Stimulated activated memory B cell treated with anti-CD40 and anti-IgM and Interleukin-4, amounts not matched to agents 10 μg/mL and 1 μg/mL and 100 μg/mL, for 72 hours (primary cell): ENCODE measurements around the gene MYBPC1.
"Not testable (repeated sequence)": the region's sequence is repeated elsewhere in the genome, so short reads cannot be mapped to it uniquely, and the experiment has no call there.

ENCODE experiments used
- ATAC-seq: fragments of 150-1000 bp; cut with Tn5 transposase; 2 replicates; pipeline ENCODE4 v1.10.0; 2021
- H3K27ac Mint-ChIP-seq: one replicate; pipeline ENCODE4 v1.8.0; 2022; ENCODE audit warnings: mild to moderate bottlenecking, mixed read lengths
- H3K27me3 Mint-ChIP-seq: one replicate; pipeline ENCODE4 v1.8.0; 2022; ENCODE audit warnings: mixed read lengths
- H3K36me3 Mint-ChIP-seq: one replicate; pipeline ENCODE4 v1.8.0; 2022; ENCODE audit warnings: mixed read lengths
- H3K4me1 Mint-ChIP-seq: one replicate; pipeline ENCODE4 v1.8.0; 2022; ENCODE audit warnings: mixed read lengths
- H3K4me3 Mint-ChIP-seq: one replicate; pipeline ENCODE4 v1.8.0; 2022; ENCODE audit warnings: mild to moderate bottlenecking, moderate library complexity, mixed read lengths
- H3K9me3 Mint-ChIP-seq: one replicate; pipeline ENCODE4 v1.8.0; 2022; ENCODE audit warnings: mixed read lengths

The MYBPC1 gene, protein sequence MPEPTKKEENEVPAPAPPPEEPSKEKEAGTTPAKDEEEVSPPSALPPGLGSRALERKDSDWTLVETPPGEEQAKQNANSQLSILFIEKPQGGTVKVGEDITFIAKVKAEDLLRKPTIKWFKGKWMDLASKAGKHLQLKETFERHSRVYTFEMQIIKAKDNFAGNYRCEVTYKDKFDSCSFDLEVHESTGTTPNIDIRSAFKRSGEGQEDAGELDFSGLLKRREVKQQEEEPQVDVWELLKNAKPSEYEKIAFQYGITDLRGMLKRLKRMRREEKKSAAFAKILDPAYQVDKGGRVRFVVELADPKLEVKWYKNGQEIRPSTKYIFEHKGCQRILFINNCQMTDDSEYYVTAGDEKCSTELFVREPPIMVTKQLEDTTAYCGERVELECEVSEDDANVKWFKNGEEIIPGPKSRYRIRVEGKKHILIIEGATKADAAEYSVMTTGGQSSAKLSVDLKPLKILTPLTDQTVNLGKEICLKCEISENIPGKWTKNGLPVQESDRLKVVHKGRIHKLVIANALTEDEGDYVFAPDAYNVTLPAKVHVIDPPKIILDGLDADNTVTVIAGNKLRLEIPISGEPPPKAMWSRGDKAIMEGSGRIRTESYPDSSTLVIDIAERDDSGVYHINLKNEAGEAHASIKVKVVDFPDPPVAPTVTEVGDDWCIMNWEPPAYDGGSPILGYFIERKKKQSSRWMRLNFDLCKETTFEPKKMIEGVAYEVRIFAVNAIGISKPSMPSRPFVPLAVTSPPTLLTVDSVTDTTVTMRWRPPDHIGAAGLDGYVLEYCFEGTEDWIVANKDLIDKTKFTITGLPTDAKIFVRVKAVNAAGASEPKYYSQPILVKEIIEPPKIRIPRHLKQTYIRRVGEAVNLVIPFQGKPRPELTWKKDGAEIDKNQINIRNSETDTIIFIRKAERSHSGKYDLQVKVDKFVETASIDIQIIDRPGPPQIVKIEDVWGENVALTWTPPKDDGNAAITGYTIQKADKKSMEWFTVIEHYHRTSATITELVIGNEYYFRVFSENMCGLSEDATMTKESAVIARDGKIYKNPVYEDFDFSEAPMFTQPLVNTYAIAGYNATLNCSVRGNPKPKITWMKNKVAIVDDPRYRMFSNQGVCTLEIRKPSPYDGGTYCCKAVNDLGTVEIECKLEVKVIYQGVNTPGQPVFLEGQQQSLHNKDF

DNA sequence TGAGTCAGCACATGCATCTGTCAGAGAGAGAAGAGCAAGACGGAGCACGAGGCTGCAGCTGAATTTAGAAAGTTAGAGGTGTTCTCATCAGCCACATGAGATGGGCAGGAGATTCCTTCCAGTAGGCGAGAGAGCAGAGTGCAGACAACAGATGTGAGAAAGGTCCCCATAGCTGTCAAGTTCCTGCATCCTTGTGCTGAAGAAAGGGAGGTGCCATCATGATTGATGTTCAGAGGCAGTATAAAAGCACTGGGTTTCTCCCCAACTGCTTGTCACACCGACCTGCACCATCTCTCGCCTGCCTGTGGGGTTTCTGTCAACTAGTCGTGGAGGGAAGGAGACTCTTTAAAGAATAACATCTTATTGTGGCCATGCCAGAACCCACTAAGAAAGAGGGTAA is at the start of gene MYBPC1:
MYBPC1 (plus strand) TSS at position 272 of the 400 bp plus-strand sequence; CDS start at position 372, 100 bp downstream.
- Mint-ChIP-seq H3K27me3 (no peaks in the 10 kb centered on the region), H3K36me3 (no peaks in the 10 kb centered on the region), H3K4me3 (no peak within 1 kb of the TSS), H3K27ac (no peak within 1 kb of the TSS), H3K9me3 (no peaks in the 10 kb centered on the region), H3K4me1 (no peaks in the 10 kb centered on the region)
- no peak for ATAC-seq

DNA sequence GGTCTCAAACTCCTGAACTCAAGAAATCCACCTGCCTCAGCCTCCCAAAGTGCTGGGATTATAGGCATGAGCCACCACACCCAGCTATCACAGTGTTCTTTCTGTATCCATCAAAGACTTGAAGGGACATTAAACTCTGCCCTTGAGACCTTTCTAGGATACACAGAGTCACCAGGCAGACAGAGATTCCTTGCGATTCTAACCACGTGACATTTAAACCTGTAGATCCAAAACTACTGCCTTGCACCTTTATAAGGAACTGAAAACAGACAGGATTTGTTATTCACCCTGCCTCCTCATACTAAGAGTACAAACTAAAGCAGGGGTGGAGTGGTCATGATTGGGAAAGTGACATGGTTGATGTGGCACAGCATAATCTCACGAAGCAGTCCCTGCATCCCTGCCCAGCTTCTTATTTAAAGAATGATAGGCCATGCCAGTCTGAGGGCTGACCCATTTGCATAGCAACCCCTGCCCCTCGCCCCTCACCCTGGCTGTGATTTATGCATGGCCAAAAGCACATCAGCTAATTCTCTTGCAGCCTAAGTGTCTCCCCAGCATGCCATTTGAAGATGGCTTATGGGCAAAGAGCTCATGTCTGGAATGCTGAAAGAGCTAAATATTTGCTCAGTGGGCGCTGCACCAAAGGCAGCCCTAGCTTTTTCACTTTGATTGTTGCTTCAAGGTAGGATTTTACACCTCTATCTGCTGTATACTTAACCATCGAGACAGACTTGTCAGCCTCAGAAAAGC is 43.2 kb upstream of the MYBPC1 start:
- Mint-ChIP-seq H3K27ac (no peak overlapping the region), H3K4me1 (no peaks in the 10 kb centered on the region)
- ATAC-seq = peak; percentile 57

DNA sequence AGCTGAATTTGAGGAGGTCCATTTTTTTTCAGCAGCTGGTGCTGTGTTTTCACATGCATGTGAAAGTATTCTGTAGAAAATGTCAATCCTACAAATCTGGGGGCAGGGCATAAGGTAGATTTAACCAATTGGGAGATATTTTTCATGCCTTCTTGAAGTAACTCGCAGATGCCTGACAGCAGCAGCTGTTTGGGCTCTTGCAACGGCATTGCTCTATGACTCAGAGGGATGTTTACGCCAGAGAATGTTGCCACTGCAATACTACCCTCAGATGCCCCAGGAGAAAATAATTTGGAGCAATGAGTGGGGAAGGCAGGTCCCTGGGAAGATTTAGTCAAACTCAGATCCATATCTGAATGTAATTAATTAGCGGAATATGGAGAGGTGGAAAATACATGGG is 42.5 kb upstream of the MYBPC1 start:
- Mint-ChIP-seq H3K4me1 (no peaks in the 10 kb centered on the region), H3K27me3 (peaks cover 32% of the 10 kb centered on the region), H3K36me3 (peaks cover 7% of the 10 kb centered on the region), H3K27ac (no peak overlapping the region), H3K9me3 (peaks cover 10% of the 10 kb centered on the region), H3K4me3 (no peak overlapping the region)
- no peak for ATAC-seq

More for the DNA sequence above, 43.2 kb upstream of the MYBPC1 start:
- Mint-ChIP-seq H3K27me3 (peaks cover 32% of the 10 kb centered on the region), H3K9me3 (peaks cover 10% of the 10 kb centered on the region), H3K36me3 (peaks cover 7% of the 10 kb centered on the region), H3K4me3 (no peak overlapping the region)

DNA sequence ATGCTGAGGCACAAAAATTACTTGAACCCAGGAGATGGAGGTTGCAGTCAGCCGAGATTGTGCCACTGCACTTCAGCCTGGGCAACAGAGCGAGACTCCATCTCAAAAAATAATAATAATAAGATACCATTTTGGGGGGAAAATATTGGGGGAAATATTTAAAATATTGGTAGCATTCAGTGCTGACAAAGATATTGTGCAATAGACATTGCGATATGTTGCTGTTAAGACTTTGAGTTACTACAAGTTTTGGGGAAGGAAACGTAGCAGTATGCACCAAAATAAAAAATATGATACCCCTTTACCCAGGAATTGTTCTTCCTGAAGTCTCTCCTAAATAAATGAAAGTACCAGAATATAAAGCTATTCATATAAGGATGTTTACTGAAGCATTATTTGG is 37.7 kb upstream of the MYBPC1 start:
- H3K27me3 Mint-ChIP-seq = peaks cover 20% of the 10 kb centered on the region
- H3K4me1 Mint-ChIP-seq = no peaks in the 10 kb centered on the region
- no peak for ATAC-seq
- H3K27ac Mint-ChIP-seq = no peak overlapping the region
- peaks cover 6% of the 10 kb centered on the region for H3K9me3 Mint-ChIP-seq
- no peak overlapping the region for H3K4me3 Mint-ChIP-seq
- no peaks in the 10 kb centered on the region for H3K36me3 Mint-ChIP-seq

DNA sequence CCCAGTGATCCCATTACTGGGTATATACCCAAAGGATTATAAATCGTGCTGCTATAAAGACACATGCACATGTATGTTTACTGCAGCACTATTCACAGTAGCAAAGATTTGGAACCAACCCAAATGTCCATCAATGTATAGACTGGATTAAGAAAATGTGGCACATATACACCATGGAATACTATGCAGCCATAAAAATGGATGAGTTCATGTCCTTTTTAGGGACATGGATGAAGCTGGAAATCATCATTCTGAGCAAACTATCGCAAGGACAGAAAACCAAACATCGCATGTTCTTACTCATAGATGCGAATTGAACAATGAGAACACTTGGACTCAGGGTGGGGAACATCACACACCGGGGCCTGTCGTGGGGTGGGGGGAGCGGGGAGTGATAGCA is 36.0 kb upstream of the MYBPC1 start:
- H3K27ac Mint-ChIP-seq, H3K9me3 Mint-ChIP-seq: not testable (repeated sequence)

DNA sequence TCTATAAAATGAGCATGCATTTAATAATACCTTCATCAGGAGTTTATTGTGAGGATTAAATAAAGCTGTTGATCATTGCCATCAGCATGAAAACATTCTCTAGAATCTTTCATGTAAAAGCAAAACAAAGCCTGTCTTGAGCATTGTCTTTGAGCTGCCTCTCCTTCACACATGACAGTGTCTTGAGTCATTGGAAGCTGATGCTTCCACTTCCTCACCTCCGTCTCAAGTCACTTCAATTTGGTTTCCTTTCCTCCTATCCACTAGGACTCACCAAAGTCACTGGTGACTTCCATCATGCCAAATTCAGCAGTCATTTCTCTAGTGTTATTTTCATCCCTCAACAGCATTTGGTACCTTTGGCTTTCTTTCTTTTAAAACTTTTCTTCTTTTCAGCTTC is 31.6 kb upstream of the MYBPC1 start:
- Mint-ChIP-seq H3K27ac (no peak overlapping the region), H3K36me3 (no peaks in the 10 kb centered on the region), H3K4me1 (no peaks in the 10 kb centered on the region), H3K27me3 (no peaks in the 10 kb centered on the region), H3K9me3 (peaks cover 6% of the 10 kb centered on the region), H3K4me3 (no peak overlapping the region)
- no peak for ATAC-seq

More for the DNA sequence above, 36.0 kb upstream of the MYBPC1 start:
- H3K36me3 Mint-ChIP-seq, ATAC-seq, H3K4me3 Mint-ChIP-seq, H3K4me1 Mint-ChIP-seq: not testable (repeated sequence)
- H3K27me3 Mint-ChIP-seq = peaks cover 12% of the 10 kb centered on the region

DNA sequence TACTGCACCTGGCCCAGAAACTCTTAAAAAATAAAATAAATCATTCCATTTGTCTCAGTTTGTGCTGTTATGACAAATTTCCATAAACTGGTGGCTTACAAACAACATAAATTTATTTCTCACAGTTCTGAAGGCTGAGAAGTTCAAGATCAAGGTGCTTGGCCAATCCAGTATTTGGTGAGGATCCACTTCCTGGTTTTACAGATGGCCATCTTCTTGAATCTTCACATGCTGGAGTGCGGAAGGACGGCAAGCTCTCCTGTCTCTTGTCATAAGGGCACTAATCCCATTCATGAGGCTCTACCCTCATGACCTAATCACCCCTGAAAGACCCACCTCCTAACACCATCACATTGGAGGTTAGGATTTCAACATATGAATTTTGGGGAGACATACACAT is 29.9 kb upstream of the MYBPC1 start:
- Mint-ChIP-seq H3K4me1 (peaks cover under 1% of the 10 kb centered on the region), H3K27me3 (no peaks in the 10 kb centered on the region), H3K36me3 (no peaks in the 10 kb centered on the region), H3K4me3 (no peak overlapping the region), H3K27ac (no peak overlapping the region), H3K9me3 (peaks cover 4% of the 10 kb centered on the region)
- ATAC-seq = no peak

DNA sequence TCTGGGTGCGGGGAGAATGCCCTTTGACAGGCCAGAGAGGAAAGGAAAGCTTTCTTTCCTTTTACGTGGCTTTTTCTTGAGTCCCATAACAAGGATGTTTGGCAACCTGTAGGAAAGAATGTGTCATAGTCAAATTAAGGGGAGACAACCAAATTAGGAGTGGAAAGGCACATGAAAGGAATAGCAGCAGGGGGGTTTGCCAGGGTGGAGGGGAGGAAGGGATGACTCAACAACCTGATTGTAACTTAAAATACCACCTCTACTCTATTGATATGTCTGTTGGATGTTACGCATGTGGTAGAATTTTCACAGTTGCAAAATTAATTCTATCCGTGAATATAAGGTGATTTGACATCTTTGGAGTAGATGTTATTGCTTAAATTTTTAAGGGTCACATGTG is 28.5 kb upstream of the MYBPC1 start:
- peaks cover 7% of the 10 kb centered on the region for H3K4me1 Mint-ChIP-seq
- no peak overlapping the region for H3K4me3 Mint-ChIP-seq
- H3K27me3 Mint-ChIP-seq = no peaks in the 10 kb centered on the region
- H3K9me3 Mint-ChIP-seq = no peaks in the 10 kb centered on the region
- H3K27ac Mint-ChIP-seq = no peak overlapping the region
- no peaks in the 10 kb centered on the region for H3K36me3 Mint-ChIP-seq
- no peak for ATAC-seq

DNA sequence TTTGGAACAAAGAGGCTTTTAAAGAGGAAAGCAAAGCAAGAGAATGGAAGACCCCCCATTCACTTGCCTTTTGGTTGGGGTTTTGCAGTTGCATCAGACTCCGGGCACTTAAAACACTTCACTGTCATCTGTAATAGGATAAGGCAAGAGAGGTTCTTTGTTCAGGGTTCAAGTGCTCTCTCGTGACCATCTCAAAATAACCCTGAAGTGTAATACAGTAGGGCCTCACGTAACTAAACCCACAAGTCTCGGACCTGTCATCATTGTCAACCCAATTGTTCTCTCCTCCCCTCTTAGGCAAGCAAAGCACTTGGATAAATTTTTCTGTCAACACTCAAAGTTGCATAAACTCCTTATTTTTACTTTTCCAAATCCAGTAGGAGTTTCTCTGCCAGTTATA is 26.9 kb upstream of the MYBPC1 start:
- no peak for ATAC-seq
- Mint-ChIP-seq H3K4me3 (no peak overlapping the region), H3K4me1 (peaks cover 7% of the 10 kb centered on the region), H3K36me3 (no peaks in the 10 kb centered on the region), H3K27ac (no peak overlapping the region), H3K27me3 (no peaks in the 10 kb centered on the region), H3K9me3 (no peaks in the 10 kb centered on the region)

DNA sequence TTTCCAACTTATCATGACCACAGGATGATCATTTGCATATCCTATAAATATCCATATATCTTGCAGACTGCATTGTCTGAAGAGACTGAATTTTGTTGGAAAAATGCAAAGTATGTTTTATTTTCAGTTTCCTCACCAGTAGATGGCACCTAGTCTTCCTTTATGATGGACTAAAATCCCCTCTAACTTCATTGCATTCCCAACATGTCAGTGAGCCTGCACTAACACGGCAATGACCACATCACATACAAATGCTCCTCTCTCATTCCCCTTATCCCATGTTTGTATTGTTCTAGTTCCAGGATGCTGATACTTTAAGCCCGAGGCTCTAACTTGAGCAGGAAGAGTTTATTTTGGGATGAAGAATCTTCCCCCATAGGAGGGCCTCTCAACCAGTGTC is 24.7 kb upstream of the MYBPC1 start:
- no peak overlapping the region for H3K4me3 Mint-ChIP-seq
- H3K27me3 Mint-ChIP-seq = no peaks in the 10 kb centered on the region
- no peaks in the 10 kb centered on the region for H3K36me3 Mint-ChIP-seq
- no peaks in the 10 kb centered on the region for H3K9me3 Mint-ChIP-seq
- H3K27ac Mint-ChIP-seq = no peak overlapping the region
- peaks cover 7% of the 10 kb centered on the region for H3K4me1 Mint-ChIP-seq
- ATAC-seq = no peak

DNA sequence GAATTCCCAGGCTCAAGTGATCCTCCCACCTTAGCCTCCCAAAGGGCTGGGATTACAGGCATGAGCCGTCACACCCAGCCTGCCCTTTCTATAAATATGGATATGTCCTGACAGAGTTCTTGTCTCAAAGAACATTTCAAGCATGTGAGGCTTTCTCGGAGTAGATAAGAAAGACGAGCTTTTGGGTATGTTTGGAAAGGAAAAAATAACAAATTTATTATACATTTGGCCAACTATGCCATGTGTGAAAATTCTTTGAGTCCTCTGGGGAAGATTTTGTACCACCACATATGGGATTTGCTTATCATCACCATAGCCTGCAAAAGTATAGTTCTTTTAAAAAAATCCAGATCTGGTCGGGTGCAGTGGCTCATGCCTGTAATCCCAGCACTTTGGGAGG is 23.7 kb upstream of the MYBPC1 start:
- H3K36me3 Mint-ChIP-seq = no peaks in the 10 kb centered on the region
- no peak for ATAC-seq
- H3K27ac Mint-ChIP-seq = no peak overlapping the region
- H3K4me3 Mint-ChIP-seq = no peak overlapping the region
- H3K27me3 Mint-ChIP-seq = no peaks in the 10 kb centered on the region
- peaks cover 7% of the 10 kb centered on the region for H3K4me1 Mint-ChIP-seq
- H3K9me3 Mint-ChIP-seq = no peaks in the 10 kb centered on the region

DNA sequence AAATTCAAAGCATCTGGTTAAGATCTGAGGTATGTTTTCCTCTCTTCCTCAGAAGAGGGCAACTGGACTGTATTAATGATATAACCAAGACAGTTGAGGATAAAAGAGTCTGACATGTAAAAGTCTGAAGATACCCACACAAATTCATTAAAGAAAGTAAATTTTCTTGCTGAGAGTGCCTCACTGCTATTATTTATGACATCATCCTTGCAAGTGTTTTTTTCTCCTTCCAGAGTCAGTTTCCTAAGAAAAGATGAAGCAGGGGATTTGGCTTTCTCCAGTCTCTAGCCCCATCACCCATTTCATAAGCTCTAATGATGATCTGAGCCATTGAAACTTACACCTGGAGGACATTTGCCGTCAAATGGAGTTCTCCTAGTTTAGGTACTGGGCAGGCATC is 21.0 kb upstream of the MYBPC1 start:
- Mint-ChIP-seq H3K4me3 (no peak overlapping the region), H3K4me1 (peaks cover 7% of the 10 kb centered on the region), H3K36me3 (no peaks in the 10 kb centered on the region), H3K9me3 (no peaks in the 10 kb centered on the region), H3K27me3 (no peaks in the 10 kb centered on the region), H3K27ac (no peak overlapping the region)
- no peak for ATAC-seq

DNA sequence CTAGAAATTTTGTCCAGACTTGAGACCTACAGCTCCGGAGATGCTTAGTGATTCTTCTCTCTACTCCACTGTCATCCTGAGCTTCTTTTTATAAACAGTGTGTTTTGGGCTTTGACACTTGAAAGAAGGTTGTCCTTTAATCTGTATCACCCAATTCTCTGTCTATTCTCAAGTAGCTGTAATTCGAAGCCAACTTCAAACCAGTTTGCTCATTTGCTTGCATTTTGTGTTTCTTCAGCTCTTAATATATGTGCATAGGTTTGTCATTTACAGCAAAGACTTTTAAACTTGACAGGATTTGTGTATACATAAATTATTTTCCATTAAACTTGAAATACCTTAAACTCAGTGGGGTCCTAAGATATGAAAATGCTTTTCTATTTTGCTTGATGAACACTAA is 16.4 kb upstream of the MYBPC1 start:
- no peak for ATAC-seq
- Mint-ChIP-seq H3K4me1 (no peaks in the 10 kb centered on the region), H3K27me3 (peaks cover 14% of the 10 kb centered on the region), H3K36me3 (no peaks in the 10 kb centered on the region), H3K4me3 (no peak overlapping the region), H3K9me3 (no peaks in the 10 kb centered on the region), H3K27ac (no peak overlapping the region)

DNA sequence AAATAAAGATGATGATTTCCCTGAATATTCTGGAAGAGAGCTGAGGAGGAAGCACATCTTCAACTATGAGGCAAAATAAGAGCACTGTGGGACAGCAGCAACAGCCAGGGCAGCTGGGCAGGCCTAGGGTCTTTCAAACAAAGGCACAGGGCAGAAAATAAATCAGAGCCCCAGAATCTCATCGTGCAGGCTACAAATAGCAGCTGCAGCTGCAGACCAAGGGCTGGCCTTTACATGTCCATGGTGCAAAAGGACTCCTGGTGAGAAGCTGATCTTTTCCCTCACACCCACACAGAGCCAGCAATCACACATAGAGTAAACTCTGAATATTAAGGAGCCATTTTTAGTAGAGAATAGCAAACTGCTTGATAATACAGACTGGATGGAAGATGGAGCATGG is 13.6 kb upstream of the MYBPC1 start:
- Mint-ChIP-seq H3K27ac (no peak overlapping the region), H3K4me3 (no peak overlapping the region), H3K27me3 (peaks cover 14% of the 10 kb centered on the region), H3K4me1 (no peaks in the 10 kb centered on the region), H3K36me3 (no peaks in the 10 kb centered on the region), H3K9me3 (no peaks in the 10 kb centered on the region)
- no peak for ATAC-seq

DNA sequence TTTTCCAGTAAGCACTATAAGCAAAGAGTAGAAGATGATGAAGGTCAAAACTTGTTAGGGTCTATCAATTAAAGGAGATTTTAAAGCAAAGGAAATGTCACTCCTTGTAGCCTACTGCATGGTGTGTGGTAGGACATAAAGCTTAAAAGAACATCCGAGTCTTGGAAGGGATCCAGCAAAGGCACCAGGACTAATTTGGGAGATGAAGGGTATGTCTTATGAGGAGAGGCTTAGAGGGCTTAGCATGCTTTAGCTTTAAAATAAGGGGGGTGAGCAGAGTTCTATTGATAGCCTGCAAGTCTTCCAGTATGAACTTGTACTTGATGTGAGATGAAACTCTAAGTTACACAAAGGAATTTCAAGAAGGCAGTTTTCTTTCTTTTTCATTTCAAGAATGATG is 11.8 kb upstream of the MYBPC1 start:
- Mint-ChIP-seq H3K36me3 (no peaks in the 10 kb centered on the region), H3K9me3 (no peaks in the 10 kb centered on the region), H3K4me3 (no peak overlapping the region), H3K4me1 (no peaks in the 10 kb centered on the region), H3K27ac (no peak overlapping the region), H3K27me3 (peaks cover 20% of the 10 kb centered on the region)
- ATAC-seq = no peak
